HEK293 (cell line): ENCODE data around the gene SLC29A3.

Source experiments
- CTCF ChIA-PET: fragments of 350-600 bp; formaldehyde crosslinking; extraction: SDS; loops from one replicate; lab custom pipeline; 2021; ENCODE audit warnings: antibody characterized with exemption; lab: Yijun Ruan, JAX
- POLR2A ChIA-PET: fragments of 300-600 bp; formaldehyde crosslinking; extraction: SDS; loops from one replicate; lab custom pipeline; 2020; ENCODE audit warnings: antibody characterized with exemption, inconsistent platforms; lab: Yijun Ruan, JAX
- H3K27ac ChIP-seq: fragments of 200-500 bp; sonication (Bioruptor generic); 2 replicates; pipeline ENCODE4 v1.5.1; 2014; ENCODE audit warnings: low read depth, low read length, control low read depth, inconsistent platforms; ENCODE audit errors: extremely low read depth
- H3K36me3 ChIP-seq, 2 experiments: fragments of 200-500 bp in 1 of 2; sonication (Bioruptor generic) in 1 of 2; 1 replicate in 1 of 2; 2 replicates in 1 of 2; pipeline ENCODE4 v1.5.1; 2014 to 2017; ENCODE audit warnings: inconsistent platforms in 2 of 2, low read length in 2 of 2; ENCODE audit not compliant: control insufficient read depth in 2 of 2, insufficient read depth in 1 of 2
- H3K4me1 ChIP-seq: fragments of 200-500 bp; sonication (Bioruptor generic); 2 replicates; pipeline ENCODE4 v1.5.1; 2014; ENCODE audit warnings: mild to moderate bottlenecking, low read length, inconsistent platforms; ENCODE audit not compliant: control insufficient read depth, insufficient read depth
- H3K4me3 ChIP-seq: 2 replicates; pipeline ENCODE4 v1.5.1; 2011; ENCODE audit warnings: low read depth, mild to moderate bottlenecking, control low read depth, low read length, moderate library complexity
- H3K9me3 ChIP-seq: fragments of 200-500 bp; sonication (Bioruptor generic); 2 replicates; pipeline ENCODE4 v1.5.1; 2014; ENCODE audit warnings: low read depth, low read length, inconsistent platforms; ENCODE audit not compliant: control insufficient read depth, insufficient read depth
- BCL11A ChIP-seq: fragments of 450-650 bp; formaldehyde crosslinking; IDR thresholded peaks from 2 replicates; pipeline ENCODE4 v1.5.1; 2016; ENCODE audit warnings: low read depth, missing biosample characterization, missing genetic modification characterization
- GFI1B ChIP-seq: fragments of 450-650 bp; formaldehyde crosslinking; IDR thresholded peaks from 2 replicates; pipeline ENCODE4 v1.5.1; 2016; ENCODE audit warnings: missing biosample characterization, missing genetic modification characterization
- MZF1 ChIP-seq: fragments of 450-650 bp; formaldehyde crosslinking; IDR thresholded peaks from 2 replicates; pipeline ENCODE4 v1.5.1; 2017; ENCODE audit warnings: missing biosample characterization, missing genetic modification characterization, borderline replicate concordance
- OSR2 ChIP-seq: fragments of 450-650 bp; formaldehyde crosslinking; IDR thresholded peaks from 2 replicates; pipeline ENCODE4 v1.5.1; 2016; ENCODE audit warnings: missing biosample characterization, missing genetic modification characterization
- SP3 ChIP-seq: fragments of 450-650 bp; formaldehyde crosslinking; IDR thresholded peaks from 2 replicates; pipeline ENCODE4 v1.5.1; 2016; ENCODE audit warnings: missing biosample characterization, missing genetic modification characterization
- ZIC2 ChIP-seq: fragments of 450-650 bp; formaldehyde crosslinking; IDR thresholded peaks from 2 replicates; pipeline ENCODE4 v1.5.1; 2016; ENCODE audit warnings: missing biosample characterization, missing genetic modification characterization
- ZNF132 ChIP-seq: fragments of 450-650 bp; formaldehyde crosslinking; IDR thresholded peaks from 2 replicates; pipeline ENCODE4 v1.5.1; 2017; ENCODE audit warnings: missing biosample characterization, missing genetic modification characterization, borderline replicate concordance
- ZNF394 ChIP-seq: fragments of 450-650 bp; formaldehyde crosslinking; IDR thresholded peaks from 2 replicates; pipeline ENCODE4 v1.5.1; 2016; ENCODE audit warnings: missing biosample characterization, missing genetic modification characterization, mild to moderate bottlenecking, moderate library complexity, borderline replicate concordance
- ZNF48 ChIP-seq: fragments of 450-650 bp; formaldehyde crosslinking; IDR thresholded peaks from 2 replicates; pipeline ENCODE4 v1.5.1; 2016; ENCODE audit warnings: missing biosample characterization, missing genetic modification characterization
- ZNF660 ChIP-seq: fragments of 450-650 bp; IDR thresholded peaks from 2 replicates; pipeline ENCODE4 v1.5.1; 2018; ENCODE audit warnings: missing biosample characterization, mild to moderate bottlenecking, missing genetic modification characterization
- ZNF664 ChIP-seq: fragments of 450-650 bp; formaldehyde crosslinking; IDR thresholded peaks from 2 replicates; pipeline ENCODE4 v1.5.1; 2016; ENCODE audit warnings: missing biosample characterization, missing genetic modification characterization
- ZNF843 ChIP-seq: fragments of 450-650 bp; formaldehyde crosslinking; IDR thresholded peaks from 2 replicates; pipeline ENCODE4 v1.5.1; 2016; ENCODE audit warnings: missing biosample characterization, missing genetic modification characterization
- TF ChIP-seq, protein P1 (sequence below): fragments of 450-650 bp; formaldehyde crosslinking; IDR thresholded peaks from 2 replicates; pipeline ENCODE4 v1.5.1; 2016; ENCODE audit warnings: missing biosample characterization, missing genetic modification characterization
- TF ChIP-seq, protein P2 (sequence below): fragments of 450-650 bp; formaldehyde crosslinking; IDR thresholded peaks from 2 replicates; pipeline ENCODE4 v1.5.1; 2016; ENCODE audit warnings: missing biosample characterization, missing genetic modification characterization, borderline replicate concordance
- TF ChIP-seq, protein P3 (sequence below): fragments of 450-650 bp; formaldehyde crosslinking; IDR thresholded peaks from 2 replicates; pipeline ENCODE4 v1.5.1; 2016; ENCODE audit warnings: missing biosample characterization, missing genetic modification characterization
- TF ChIP-seq, protein P4 (sequence below): fragments of 450-650 bp; formaldehyde crosslinking; IDR thresholded peaks from 2 replicates; pipeline ENCODE4 v1.5.1; 2016; ENCODE audit warnings: missing biosample characterization, missing genetic modification characterization
- TF ChIP-seq, protein P5 (sequence below): fragments of 450-650 bp; IDR thresholded peaks from 2 replicates; pipeline ENCODE4 v1.5.1; 2018; ENCODE audit warnings: missing biosample characterization, missing genetic modification characterization

The SLC29A3 gene

DNA sequence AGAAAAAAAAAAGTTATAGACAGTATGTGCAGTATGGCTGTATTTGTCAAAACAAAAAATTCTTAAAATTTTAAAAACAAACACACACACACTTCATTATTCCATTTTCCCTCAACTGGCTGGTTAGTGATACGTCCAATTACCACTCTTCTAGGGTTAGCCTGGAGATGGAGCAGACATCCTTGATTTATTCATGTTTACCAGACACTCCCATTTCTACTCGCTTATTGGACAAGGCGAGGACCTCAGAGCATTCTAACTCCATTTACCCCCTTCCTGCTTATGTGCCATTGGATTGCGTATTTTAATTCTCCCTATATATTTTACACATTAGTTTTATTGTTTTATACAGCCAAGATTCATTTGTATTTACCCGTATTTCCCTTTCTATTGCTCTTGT, 69.1 kb downstream of the SLC29A3 start:
- Histone ChIP-seq H3K36me3 (no peaks in the 10 kb centered on the region), H3K4me1 (no peaks in the 10 kb centered on the region), H3K4me3 (no peak overlapping the region), H3K9me3 (no peaks in the 10 kb centered on the region), H3K27ac (no peak overlapping the region)
- POLR2A ChIA-PET: no interaction called here
- CTCF ChIA-PET: interaction anchor here (0.7 kb wide), 2 partner anchors 12 to 65 kb away, joined by 3 read pairs; no protein-coding TSS in a partner anchor
- no peak for TF ChIP-seq BCL11A
- TF ChIP-seq OSR2: no peak
- TF ChIP-seq, protein P1, sequence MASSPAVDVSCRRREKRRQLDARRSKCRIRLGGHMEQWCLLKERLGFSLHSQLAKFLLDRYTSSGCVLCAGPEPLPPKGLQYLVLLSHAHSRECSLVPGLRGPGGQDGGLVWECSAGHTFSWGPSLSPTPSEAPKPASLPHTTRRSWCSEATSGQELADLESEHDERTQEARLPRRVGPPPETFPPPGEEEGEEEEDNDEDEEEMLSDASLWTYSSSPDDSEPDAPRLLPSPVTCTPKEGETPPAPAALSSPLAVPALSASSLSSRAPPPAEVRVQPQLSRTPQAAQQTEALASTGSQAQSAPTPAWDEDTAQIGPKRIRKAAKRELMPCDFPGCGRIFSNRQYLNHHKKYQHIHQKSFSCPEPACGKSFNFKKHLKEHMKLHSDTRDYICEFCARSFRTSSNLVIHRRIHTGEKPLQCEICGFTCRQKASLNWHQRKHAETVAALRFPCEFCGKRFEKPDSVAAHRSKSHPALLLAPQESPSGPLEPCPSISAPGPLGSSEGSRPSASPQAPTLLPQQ (tag by site-specific recombination): no peak
- no peak for TF ChIP-seq ZNF132 (tag by site-specific recombination)
- TF ChIP-seq MZF1: no peak

DNA sequence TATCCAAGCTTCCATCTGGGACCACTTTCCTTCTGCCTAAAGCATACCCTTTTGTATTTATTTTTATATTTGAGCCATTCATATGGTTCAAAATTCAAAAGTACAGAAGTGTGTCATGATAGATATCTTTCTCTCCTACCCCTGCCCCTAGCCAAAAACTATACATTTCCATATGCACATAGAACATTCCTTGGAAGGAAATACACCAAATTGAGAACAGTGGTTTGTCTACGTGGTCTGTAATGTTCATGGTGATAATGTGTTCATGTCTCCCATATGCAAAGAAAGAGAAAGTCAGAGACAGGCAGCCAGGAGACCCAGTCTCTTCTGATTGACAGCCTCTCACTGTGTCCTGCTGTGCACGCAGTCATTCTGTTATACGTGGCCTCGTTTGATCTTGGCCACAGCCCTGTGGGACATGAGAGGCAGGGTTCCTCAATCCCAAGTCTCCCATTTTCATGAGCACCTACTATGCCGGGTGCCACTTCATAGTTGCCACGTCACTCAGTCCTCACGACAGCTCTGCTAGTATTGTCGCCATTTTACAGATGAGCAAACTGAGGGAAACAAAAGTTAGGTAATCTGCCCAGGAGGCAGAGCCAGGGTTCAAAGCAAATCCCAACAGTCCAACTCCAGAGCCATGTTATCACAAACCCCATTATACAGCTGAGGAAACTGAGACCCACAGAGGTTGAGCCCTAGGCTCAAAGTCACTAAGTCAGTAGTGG, 69.7 kb downstream of the SLC29A3 start:
- CTCF ChIA-PET: interaction anchor here (0.6 to 1.5 kb wide), 5 partner anchors 11 to 487 kb away, joined by 3 to 6 read pairs (median 3); no protein-coding TSS in a partner anchor
- TF ChIP-seq ZNF664 (peak; percentile 88), GFI1B (tag by site-specific recombination) (no peak), ZIC2 (tag by site-specific recombination) (peak; percentile 49)
- POLR2A ChIA-PET: no interaction called here
- Histone ChIP-seq H3K4me1 (no peaks in the 10 kb centered on the region), H3K27ac (no peak overlapping the region), H3K9me3 (no peaks in the 10 kb centered on the region), H3K4me3 (no peak overlapping the region), H3K36me3 (no peaks in the 10 kb centered on the region)

DNA sequence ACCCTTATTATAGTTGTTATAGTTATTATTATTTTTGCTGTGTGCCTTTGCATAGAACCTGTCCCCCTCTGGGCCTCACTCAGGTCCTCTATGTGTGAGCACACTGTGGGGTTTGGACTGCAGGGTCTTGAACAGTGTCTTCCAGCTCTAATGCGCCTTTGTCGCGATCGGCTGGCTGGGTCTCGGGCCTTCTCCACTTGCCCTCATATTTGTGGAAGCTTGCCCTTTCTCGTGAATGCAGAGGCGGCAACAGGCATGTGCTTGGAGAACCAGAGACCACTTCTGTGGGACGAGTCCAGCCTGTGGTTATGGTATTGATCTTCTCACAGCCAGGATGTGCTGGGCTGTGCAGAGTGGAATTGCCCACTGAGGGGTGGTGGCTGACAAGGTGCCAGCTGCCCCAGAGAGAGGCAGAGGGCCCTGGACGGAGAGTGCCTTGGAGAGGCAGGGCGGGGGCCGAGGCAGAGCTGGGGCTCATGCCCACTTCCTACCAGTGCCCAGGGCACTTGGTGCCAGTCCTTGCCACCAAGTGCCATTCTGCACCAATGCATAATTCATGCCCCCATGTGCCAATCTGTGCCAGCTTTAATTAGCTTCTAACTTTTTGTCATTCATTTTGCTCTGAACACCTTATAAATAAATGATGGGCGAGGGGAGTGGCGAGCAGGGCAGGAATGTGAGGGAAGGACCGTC, 70.9 kb downstream of the SLC29A3 start:
- Histone ChIP-seq H3K27ac (no peak overlapping the region), H3K36me3 (no peaks in the 10 kb centered on the region), H3K4me1 (no peaks in the 10 kb centered on the region), H3K9me3 (no peaks in the 10 kb centered on the region), H3K4me3 (no peak overlapping the region)
- CTCF ChIA-PET: interaction anchor here (0.6 to 1.5 kb wide), 4 partner anchors 70 to 488 kb away, joined by 3 to 6 read pairs (median 4); no protein-coding TSS in a partner anchor
- POLR2A ChIA-PET: no interaction called here
- TF ChIP-seq, protein P2, sequence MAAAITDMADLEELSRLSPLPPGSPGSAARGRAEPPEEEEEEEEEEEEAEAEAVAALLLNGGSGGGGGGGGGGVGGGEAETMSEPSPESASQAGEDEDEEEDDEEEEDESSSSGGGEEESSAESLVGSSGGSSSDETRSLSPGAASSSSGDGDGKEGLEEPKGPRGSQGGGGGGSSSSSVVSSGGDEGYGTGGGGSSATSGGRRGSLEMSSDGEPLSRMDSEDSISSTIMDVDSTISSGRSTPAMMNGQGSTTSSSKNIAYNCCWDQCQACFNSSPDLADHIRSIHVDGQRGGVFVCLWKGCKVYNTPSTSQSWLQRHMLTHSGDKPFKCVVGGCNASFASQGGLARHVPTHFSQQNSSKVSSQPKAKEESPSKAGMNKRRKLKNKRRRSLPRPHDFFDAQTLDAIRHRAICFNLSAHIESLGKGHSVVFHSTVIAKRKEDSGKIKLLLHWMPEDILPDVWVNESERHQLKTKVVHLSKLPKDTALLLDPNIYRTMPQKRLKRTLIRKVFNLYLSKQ (tag by site-specific recombination): no peak
- TF ChIP-seq, protein P3, sequence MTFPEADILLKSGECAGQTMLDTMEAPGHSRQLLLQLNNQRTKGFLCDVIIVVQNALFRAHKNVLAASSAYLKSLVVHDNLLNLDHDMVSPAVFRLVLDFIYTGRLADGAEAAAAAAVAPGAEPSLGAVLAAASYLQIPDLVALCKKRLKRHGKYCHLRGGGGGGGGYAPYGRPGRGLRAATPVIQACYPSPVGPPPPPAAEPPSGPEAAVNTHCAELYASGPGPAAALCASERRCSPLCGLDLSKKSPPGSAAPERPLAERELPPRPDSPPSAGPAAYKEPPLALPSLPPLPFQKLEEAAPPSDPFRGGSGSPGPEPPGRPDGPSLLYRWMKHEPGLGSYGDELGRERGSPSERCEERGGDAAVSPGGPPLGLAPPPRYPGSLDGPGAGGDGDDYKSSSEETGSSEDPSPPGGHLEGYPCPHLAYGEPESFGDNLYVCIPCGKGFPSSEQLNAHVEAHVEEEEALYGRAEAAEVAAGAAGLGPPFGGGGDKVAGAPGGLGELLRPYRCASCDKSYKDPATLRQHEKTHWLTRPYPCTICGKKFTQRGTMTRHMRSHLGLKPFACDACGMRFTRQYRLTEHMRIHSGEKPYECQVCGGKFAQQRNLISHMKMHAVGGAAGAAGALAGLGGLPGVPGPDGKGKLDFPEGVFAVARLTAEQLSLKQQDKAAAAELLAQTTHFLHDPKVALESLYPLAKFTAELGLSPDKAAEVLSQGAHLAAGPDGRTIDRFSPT (tag by site-specific recombination): 0 out of 2 replicates have a peak, but pooled peaks have one; percentile 52

DNA sequence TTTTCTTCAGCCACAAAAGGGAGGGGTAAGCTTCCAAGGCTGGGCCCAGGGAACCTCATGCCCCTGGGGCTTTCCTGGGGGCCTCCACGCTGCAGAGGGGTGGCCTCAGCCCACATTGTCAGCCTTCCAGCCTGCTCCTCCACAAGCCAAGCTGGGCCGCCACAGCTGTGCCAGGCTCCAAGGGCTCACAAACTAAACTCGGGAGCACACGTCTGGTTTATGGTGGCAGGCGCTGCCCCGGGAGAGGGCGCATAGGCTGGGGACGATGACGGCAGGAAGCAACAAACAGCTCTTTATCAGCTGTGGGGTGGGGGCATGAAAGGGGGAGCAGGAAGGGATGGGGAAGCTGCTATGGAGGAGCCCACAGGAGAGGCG, 71.4 kb downstream of the SLC29A3 start:
- H3K9me3 ChIP-seq: no peaks in the 10 kb centered on the region
- TF ChIP-seq ZNF48 (tag by site-specific recombination) (no peak), ZNF843 (no peak), ZNF660 (tag by site-specific recombination) (no peak), ZNF394 (tag by site-specific recombination) (no peak), SP3 (tag by site-specific recombination) (no peak)
- TF ChIP-seq, protein P4, sequence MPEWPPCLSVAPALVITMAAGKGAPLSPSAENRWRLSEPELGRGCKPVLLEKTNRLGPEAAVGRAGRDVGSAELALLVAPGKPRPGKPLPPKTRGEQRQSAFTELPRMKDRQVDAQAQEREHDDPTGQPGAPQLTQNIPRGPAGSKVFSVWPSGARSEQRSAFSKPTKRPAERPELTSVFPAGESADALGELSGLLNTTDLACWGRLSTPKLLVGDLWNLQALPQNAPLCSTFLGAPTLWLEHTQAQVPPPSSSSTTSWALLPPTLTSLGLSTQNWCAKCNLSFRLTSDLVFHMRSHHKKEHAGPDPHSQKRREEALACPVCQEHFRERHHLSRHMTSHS: no peak
- TF ChIP-seq, protein P5, sequence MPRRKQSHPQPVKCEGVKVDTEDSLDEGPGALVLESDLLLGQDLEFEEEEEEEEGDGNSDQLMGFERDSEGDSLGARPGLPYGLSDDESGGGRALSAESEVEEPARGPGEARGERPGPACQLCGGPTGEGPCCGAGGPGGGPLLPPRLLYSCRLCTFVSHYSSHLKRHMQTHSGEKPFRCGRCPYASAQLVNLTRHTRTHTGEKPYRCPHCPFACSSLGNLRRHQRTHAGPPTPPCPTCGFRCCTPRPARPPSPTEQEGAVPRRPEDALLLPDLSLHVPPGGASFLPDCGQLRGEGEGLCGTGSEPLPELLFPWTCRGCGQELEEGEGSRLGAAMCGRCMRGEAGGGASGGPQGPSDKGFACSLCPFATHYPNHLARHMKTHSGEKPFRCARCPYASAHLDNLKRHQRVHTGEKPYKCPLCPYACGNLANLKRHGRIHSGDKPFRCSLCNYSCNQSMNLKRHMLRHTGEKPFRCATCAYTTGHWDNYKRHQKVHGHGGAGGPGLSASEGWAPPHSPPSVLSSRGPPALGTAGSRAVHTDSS: no peak
- no peaks in the 10 kb centered on the region for H3K36me3 ChIP-seq
- no peaks in the 10 kb centered on the region for H3K4me1 ChIP-seq
- CTCF ChIA-PET: interaction anchor here (0.7 kb wide), 1 partner anchor 96 kb away, joined by 4 read pairs; no protein-coding TSS in a partner anchor
- POLR2A ChIA-PET: no interaction called here
- H3K4me3 ChIP-seq: no peak overlapping the region
- no peak overlapping the region for H3K27ac ChIP-seq
